GM10266 (cell line): Measurements from ENCODE around the gene GSTCD.
"Not testable (repeated sequence)": the region's sequence is repeated elsewhere in the genome, so short reads cannot be mapped to it uniquely, and the experiment has no call there.

Experiments used
- DNase-seq: peaks from one replicate; pipeline ENCODE4 v3.0.0; 2012; ENCODE audit errors: extremely low spot score
- TF ChIP-seq, protein P1 (sequence below): IDR thresholded peaks from 2 replicates; pipeline ENCODE4 v1.5.1; 2012; ENCODE audit warnings: mild to moderate bottlenecking, low read depth; ENCODE audit not compliant: control insufficient read depth, insufficient read depth; ENCODE audit errors: missing control alignments

The GSTCD gene

DNA sequence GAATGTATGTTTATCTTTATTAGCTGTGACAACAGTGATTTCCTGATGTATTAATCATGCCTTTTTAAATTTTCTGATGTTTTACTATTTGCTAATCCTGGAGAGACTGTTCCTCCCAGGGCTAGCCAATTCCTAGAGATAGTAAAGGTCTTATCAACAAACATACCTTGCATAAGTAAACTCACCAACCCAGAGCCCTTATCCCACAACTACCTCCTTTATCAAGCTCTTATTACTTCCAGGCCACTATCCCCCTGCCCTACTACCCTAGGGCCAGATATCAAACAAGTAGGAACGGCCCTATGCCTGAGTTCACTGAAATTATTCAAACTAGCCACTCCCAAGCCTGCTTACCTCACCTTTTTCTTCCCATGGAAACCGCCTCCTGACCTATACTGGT, 128.5 kb downstream of the GSTCD start:
- TF ChIP-seq, protein P1, sequence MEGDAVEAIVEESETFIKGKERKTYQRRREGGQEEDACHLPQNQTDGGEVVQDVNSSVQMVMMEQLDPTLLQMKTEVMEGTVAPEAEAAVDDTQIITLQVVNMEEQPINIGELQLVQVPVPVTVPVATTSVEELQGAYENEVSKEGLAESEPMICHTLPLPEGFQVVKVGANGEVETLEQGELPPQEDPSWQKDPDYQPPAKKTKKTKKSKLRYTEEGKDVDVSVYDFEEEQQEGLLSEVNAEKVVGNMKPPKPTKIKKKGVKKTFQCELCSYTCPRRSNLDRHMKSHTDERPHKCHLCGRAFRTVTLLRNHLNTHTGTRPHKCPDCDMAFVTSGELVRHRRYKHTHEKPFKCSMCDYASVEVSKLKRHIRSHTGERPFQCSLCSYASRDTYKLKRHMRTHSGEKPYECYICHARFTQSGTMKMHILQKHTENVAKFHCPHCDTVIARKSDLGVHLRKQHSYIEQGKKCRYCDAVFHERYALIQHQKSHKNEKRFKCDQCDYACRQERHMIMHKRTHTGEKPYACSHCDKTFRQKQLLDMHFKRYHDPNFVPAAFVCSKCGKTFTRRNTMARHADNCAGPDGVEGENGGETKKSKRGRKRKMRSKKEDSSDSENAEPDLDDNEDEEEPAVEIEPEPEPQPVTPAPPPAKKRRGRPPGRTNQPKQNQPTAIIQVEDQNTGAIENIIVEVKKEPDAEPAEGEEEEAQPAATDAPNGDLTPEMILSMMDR, result no peak

DNA sequence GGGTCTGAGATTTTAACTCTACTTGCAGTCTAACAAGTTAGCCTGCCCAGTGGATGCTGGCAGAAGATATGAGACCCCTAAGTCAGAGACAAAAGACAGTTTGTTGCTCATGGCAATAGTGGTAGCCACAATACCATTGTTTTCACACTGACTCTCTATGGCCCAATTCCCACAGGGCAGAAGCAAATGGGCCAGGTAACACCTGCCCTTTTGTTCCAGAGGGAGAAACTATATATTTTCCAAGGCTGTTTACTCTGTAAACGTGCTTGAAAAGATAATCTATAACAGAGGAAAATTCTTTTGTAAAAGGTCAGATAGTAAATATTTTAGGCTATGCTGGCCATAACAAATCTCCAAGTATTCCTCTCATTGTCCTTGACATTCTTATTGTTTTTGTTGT, 129.5 kb downstream of the GSTCD start:
- no peak for DNase-seq
- TF ChIP-seq, protein P1, result no peak

More for the DNA sequence above, 128.5 kb downstream of the GSTCD start:
- no peak for DNase-seq

DNA sequence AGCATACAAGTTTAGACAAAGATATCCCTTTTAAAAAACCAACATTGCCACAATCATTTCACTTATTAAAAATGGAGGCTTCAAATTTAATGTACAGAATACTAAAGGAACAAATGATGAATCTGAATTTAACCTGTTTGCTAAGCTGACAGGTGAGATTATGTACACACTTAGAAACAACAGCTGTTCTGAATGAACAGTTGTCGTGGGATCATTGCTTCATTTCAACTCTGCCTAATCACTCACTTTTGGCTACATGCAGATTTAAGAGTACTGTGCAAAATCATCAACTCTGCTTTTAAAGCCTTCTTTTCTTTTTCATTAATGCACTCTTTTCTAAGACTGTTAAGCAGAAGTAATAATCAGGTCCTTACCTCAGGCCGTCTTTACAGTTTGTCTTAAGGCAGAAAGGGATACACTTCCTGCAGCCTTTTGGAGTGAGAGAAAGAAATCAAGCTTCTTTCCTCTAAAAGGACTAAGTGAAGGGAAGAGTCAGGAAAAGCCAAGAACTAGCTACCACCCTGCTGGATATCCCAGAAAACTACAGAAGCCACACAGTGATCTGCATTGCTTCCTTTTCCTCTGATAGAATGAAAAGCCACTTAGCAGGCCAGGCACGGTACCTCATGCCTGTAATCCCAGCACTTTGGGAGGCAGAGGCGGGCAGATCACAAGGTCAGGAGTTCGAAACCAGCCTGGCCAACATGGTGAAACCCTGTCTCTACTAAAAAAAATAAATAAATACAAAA, 132.0 kb downstream of the GSTCD start:
- DNase-seq, result no peak
- TF ChIP-seq, protein P1, result no peak

DNA sequence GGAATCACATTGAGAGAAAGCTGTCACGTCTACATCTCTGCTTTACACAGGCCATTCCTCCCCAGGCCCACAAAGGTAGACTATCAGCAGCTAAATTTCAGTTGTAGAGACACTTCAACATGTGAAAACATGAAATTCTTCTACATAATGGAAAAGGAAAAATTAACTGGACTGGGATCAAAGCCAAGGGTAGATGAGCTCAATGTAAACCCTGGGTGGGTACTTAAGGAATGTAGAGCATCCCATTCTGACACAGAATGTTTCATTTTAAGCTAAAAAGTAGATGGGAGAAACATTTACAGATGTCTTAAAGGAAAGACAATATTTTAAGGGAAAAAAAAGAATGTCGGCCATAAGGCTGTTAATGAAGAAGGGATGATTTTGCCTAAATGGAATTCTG, 135.4 kb downstream of the GSTCD start:
- TF ChIP-seq, protein P1, result no peak
- DNase-seq, result no peak

DNA sequence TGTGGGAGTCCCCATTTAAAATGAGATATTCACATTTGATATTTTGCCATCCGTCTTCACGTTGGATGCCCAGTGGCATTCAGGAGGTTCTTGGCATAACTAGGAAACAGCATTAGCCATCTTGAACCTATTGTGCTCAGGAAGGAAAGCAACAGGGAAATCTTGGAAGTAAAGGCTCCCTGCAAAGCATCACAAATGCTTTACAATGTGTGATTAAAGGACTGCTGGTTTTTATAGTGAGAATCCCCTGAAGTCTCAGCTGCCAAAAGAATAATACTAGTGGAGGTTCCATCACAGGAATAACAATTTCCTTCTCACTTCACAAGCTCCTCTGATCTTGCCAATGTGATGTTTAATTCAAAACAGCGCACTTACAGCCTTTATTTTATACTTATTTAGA, 137.0 kb downstream of the GSTCD start:
- no peak for DNase-seq
- TF ChIP-seq, protein P1, result no peak

DNA sequence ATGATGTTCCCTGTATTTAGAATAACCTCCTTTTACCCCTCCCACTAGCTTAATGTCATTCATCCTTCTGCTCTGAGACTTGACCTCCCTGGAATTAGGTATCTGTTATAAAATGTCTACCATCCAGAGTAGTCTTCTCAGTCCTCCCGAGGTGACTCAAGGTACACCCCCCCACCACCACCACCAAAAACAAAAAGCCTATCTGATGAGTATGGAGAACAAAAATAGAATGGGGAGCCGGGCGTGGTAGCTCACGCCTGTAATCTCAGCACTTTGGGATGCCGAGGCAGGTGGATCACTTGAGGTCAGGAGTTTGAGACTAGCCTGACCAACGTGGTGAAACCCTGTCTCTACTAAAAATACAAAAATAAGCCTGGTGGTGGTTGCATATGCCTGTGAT, 139.8 kb downstream of the GSTCD start:
- not testable (repeated sequence) for DNase-seq

DNA sequence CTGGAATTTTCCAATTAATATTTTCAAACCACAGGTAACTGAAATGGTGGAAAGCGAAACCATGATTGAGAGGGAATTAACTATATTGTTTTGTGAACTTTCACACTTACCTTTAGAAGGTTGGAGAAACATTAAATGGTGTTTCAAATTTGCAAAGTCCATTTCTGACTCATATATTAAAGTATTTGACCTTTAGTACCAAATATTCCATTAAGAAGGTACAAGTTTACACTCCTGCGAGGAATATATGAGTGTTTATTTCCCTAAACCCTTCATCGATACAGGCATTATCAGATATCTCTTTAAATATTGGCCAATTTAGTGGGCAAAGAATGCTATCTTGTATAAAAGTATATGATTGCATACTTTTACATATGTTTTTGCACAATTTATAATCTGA, 142.6 kb downstream of the GSTCD start:
- TF ChIP-seq, protein P1, result no peak
- DNase-seq, result no peak

DNA sequence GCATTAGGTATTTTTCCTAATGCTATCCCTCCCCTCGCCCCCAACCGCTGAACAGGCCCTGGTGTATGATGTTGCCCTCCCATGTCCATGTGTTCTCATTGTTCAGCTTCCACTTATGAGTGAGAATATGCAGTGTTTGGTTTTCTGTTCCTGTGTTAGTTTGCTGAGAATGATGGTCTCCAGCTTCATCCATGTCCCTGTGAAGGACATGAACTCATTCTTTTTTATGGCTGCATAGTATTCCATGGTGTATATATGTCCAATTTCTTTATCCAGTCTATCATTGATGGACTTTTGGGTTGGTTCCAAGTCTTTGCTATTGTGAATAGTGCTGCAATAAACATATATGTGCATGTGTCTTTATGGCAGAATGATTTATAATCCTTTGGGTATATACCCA, 143.6 kb downstream of the GSTCD start:
- not testable (repeated sequence) for DNase-seq
